ENCODE results near the gene CHPT1. TPM values are rescaled to one million over a fixed set of nuclear protein-coding genes. Genes with fewer than 3 reads are reported as not detected.

Gene CHPT1
- total and polyA plus RNA-seq, 2 of the 13 experiments (the other 11 are each of a cell fraction or from before 2014, with no cell fraction given) = 117 to 178 TPM

DNA sequence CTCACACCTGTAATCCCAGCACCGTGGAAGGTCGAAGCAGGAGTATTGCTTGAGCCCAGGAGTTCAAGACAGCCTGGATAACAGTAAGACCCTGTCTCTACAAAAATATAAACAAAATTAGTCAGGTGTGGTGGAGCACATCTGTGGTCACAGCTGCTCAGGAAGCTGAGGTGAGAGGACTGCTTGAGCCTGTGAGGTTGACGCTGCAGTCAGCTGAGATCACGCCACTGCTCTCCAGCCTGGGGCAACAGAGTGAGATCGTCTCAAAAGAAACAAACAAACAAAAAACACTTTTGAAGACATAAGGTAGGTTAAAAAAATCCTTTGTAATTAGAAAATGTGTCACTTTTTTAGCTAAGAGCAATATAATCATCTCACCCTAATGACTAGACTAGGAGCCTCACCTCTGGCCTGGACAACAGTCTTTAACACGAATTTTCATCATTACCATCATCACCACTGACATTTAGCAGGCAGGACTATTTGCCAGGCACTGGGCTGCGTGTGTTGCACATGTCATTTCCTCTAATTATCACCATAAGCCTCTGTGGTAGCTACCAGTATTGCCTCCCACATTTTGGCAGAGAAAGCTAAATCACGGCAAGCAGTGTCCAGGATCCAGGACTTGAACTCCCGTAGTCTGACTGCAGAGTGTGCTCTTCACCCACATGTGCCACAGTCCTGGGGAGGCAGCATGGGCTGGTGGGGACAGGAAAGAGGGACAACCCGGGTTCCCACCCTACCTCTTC, 46.5 kb downstream of the CHPT1 start:
- no peaks in the 10 kb centered on the region for H3K27me3 ChIP-seq (ENCODE audit: control insufficient read depth in 1 of 2, insufficient read depth in 2 of 2, low read length in 2 of 2)
- H3K4me3 ChIP-seq (replicated peaks in 1 of 3; ENCODE audit: insufficient read depth in 1 of 3, low read depth in 2 of 3, low read length in 3 of 3) = no peak overlapping the region
- in situ Hi-C loops (cut with HindIII; ENCODE audit: extremely low pct_ligation_motif_present, low pct_unique_long_range_greater_than_20kb) = no loop called here
- H3K79me2 ChIP-seq (ENCODE audit: insufficient read depth, low read length) = no peaks in the 10 kb centered on the region
- H3K27ac ChIP-seq (ENCODE audit: extremely low read length, insufficient read depth, low read length) = no peak overlapping the region
- intact Hi-C loops (cut with micrococcal nuclease; ENCODE audit: unreplicated experiment) = no loop called here
- no peak overlapping the region for H2AFZ ChIP-seq (ENCODE audit: low read length)
- DNase-seq (ENCODE audit: low spot score) (no peak), ATAC-seq (peak; percentile 29; the same call in 2 of the 3 replicates), FAIRE-seq (no peak)
- H3K36me3 ChIP-seq (replicated peaks in 1 of 2; ENCODE audit: control insufficient read depth in 1 of 2, insufficient read depth in 2 of 2, low read length in 2 of 2) = peaks cover 17 to 51% of the 10 kb centered on the region in 2 experiments
- ChIA-PET CTCF (ENCODE audit: low intra/inter-chr PET ratio, low total read pairs) (no interaction called here), POLR2A (no interaction called here)
- 88% methylated on average over 8 of the region's 10 CpGs for WGBS (ENCODE audit: low lambda C conversion rate)
- no TSS peak for BruUV-seq (replicated peaks)
- no peak overlapping the region for H3K9ac ChIP-seq (ENCODE audit: insufficient read depth, low read depth, low read length)
- TF ChIP-seq RARG (CRISPR knock-in tag; IDR thresholded peaks at IDR 0.05; ENCODE audit: low read depth) (no peak), ONECUT2 (CRISPR knock-in tag; IDR thresholded peaks at IDR 0.05) (no peak), SIX1 (CRISPR knock-in tag; IDR thresholded peaks at IDR 0.05; ENCODE audit: borderline replicate concordance) (no peak), IRX3 (CRISPR knock-in tag; IDR thresholded peaks at IDR 0.05; ENCODE audit: borderline replicate concordance, low read depth) (no peak), TBL1XR1 (IDR thresholded peaks at IDR 0.05; ENCODE audit: borderline replicate concordance, low read length, partially characterized antibody) (no peak), RELA (CRISPR knock-in tag; IDR thresholded peaks at IDR 0.05) (no peak), MBNL3 (CRISPR knock-in tag; conservative IDR thresholded peaks at IDR 0.05) (no peak), CBX2 (IDR thresholded peaks at IDR 0.05; ENCODE audit: low read depth, low read length) (no peak), CBX2 (CRISPR knock-in tag; IDR thresholded peaks at IDR 0.05; ENCODE audit: low read depth) (no peak), ZNF7 (CRISPR knock-in tag; IDR thresholded peaks at IDR 0.05) (no peak), ATF7 (IDR thresholded peaks at IDR 0.05) (no peak), ATF7 (CRISPR knock-in tag; IDR thresholded peaks at IDR 0.05) (no peak), EP300 (IDR thresholded peaks at IDR 0.05; ENCODE audit: low read depth in 2 of 2, low read length in 2 of 2) (no peak), EP300 (CRISPR knock-in tag; IDR thresholded peaks at IDR 0.05; ENCODE audit: borderline replicate concordance) (no peak), MXD4 (CRISPR knock-in tag; IDR thresholded peaks at IDR 0.05) (no peak), CREB1 (IDR thresholded peaks at IDR 0.05) (no peak), CREB1 (CRISPR knock-in tag; IDR thresholded peaks at IDR 0.05) (no peak), SMAD3 (CRISPR knock-in tag; IDR thresholded peaks at IDR 0.05) (no peak), JUNB (CRISPR knock-in tag; IDR thresholded peaks at IDR 0.05; ENCODE audit: borderline replicate concordance) (no peak)
- TF ChIP-seq, protein P1, sequence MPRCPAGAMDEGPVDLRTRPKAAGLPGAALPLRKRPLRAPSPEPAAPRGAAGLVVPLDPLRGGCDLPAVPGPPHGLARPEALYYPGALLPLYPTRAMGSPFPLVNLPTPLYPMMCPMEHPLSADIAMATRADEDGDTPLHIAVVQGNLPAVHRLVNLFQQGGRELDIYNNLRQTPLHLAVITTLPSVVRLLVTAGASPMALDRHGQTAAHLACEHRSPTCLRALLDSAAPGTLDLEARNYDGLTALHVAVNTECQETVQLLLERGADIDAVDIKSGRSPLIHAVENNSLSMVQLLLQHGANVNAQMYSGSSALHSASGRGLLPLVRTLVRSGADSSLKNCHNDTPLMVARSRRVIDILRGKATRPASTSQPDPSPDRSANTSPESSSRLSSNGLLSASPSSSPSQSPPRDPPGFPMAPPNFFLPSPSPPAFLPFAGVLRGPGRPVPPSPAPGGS (CRISPR knock-in tag; IDR thresholded peaks at IDR 0.05) = no peak
- TF ChIP-seq, protein P2, sequence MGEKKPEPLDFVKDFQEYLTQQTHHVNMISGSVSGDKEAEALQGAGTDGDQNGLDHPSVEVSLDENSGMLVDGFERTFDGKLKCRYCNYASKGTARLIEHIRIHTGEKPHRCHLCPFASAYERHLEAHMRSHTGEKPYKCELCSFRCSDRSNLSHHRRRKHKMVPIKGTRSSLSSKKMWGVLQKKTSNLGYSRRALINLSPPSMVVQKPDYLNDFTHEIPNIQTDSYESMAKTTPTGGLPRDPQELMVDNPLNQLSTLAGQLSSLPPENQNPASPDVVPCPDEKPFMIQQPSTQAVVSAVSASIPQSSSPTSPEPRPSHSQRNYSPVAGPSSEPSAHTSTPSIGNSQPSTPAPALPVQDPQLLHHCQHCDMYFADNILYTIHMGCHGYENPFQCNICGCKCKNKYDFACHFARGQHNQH (CRISPR knock-in tag; IDR thresholded peaks at IDR 0.05) = no peak
- TF ChIP-seq, protein P3, sequence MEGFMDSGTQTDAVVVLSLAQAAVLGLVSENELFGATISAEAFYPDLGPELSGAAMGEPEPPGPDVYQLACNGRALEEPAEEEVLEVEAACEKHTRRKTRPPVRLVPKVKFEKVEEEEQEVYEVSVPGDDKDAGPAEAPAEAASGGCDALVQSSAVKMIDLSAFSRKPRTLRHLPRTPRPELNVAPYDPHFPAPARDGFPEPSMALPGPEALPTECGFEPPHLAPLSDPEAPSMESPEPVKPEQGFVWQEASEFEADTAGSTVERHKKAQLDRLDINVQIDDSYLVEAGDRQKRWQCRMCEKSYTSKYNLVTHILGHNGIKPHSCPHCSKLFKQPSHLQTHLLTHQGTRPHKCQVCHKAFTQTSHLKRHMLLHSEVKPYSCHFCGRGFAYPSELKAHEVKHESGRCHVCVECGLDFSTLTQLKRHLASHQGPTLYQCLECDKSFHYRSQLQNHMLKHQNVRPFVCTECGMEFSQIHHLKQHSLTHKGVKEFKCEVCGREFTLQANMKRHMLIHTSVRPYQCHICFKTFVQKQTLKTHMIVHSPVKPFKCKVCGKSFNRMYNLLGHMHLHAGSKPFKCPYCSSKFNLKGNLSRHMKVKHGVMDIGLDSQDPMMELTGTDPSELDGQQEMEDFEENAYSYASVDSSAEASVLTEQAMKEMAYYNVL (CRISPR knock-in tag; IDR thresholded peaks at IDR 0.05; ENCODE audit: borderline replicate concordance) = no peak
- H4K20me1 ChIP-seq (ENCODE audit: insufficient read depth, low read length) = no peaks in the 10 kb centered on the region
- no peaks in the 10 kb centered on the region for H3K9me3 ChIP-seq (ENCODE audit: low read length)
- no peak overlapping the region for H3K4me2 ChIP-seq (ENCODE audit: low read depth, low read length)
- H3K4me1 ChIP-seq (ENCODE audit: insufficient read depth, low read length) = no peaks in the 10 kb centered on the region
